ENCODE results near the gene DDX10. TPM values are rescaled to one million over a fixed set of nuclear protein-coding genes. Genes with fewer than 3 reads are reported as not detected.

DDX10 gene
- total RNA-seq, 2 donors from 2014 or later = 18.5 to 33.1 TPM

GRCh38 chr11:108679045-108679444 is 14.2 kb downstream of the DDX10 start:
- no peak for TF ChIP-seq POLR2AphosphoS5 (IDR thresholded peaks at IDR 0.05)
- TF ChIP-seq POLR2A (IDR thresholded peaks at IDR 0.05) = no peak
- no peak for TF ChIP-seq CTCF (IDR thresholded peaks at IDR 0.05)
- H3K27me3 ChIP-seq (replicated peaks; ENCODE audit: insufficient read depth) = no peaks in the 10 kb centered on the region
- no peak overlapping the region for H3K4me3 ChIP-seq
- intact Hi-C loops (cut with DNase I) = no loop called here
- no peaks in the 10 kb centered on the region for H3K36me3 ChIP-seq
- no peak overlapping the region for H3K27ac ChIP-seq
- no peaks in the 10 kb centered on the region for H3K4me1 ChIP-seq (replicated peaks)
- no peaks in the 10 kb centered on the region for H3K9me3 ChIP-seq
- WGBS = 83% methylated on average over 2 of the region's 2 CpGs
- DNase-seq (ENCODE audit: low spot score) = no peak

GRCh38 chr11:108680271-108680670 is 15.4 kb downstream of the DDX10 start:
- H3K36me3 ChIP-seq = no peaks in the 10 kb centered on the region
- intact Hi-C loops (cut with DNase I) = no loop called here
- no peaks in the 10 kb centered on the region for H3K27me3 ChIP-seq (replicated peaks; ENCODE audit: insufficient read depth)
- H3K4me1 ChIP-seq (replicated peaks) = no peaks in the 10 kb centered on the region
- TF ChIP-seq CTCF (IDR thresholded peaks at IDR 0.05) = no peak
- TF ChIP-seq POLR2A (IDR thresholded peaks at IDR 0.05) = no peak
- DNase-seq (ENCODE audit: low spot score) = no peak
- WGBS = 100% methylated on average over 1 of the region's 1 CpG
- no peaks in the 10 kb centered on the region for H3K9me3 ChIP-seq
- no peak overlapping the region for H3K27ac ChIP-seq
- H3K4me3 ChIP-seq = no peak overlapping the region

GRCh38 chr11:108685419-108686130 is 20.7 kb downstream of the DDX10 start:
- Histone ChIP-seq H3K36me3 (no peaks in the 10 kb centered on the region), H3K27ac (no peak overlapping the region), H3K4me3 (no peak overlapping the region), H3K4me1 (replicated peaks) (no peaks in the 10 kb centered on the region), H3K27me3 (replicated peaks; ENCODE audit: insufficient read depth) (no peaks in the 10 kb centered on the region), H3K9me3 (no peaks in the 10 kb centered on the region)
- WGBS = 100% methylated on average over 6 of the region's 7 CpGs
- no peak for DNase-seq (ENCODE audit: low spot score)
- intact Hi-C loops (cut with DNase I) = no loop called here
- TF ChIP-seq POLR2A (IDR thresholded peaks at IDR 0.05) = no peak
- no peak for TF ChIP-seq POLR2AphosphoS5 (IDR thresholded peaks at IDR 0.05)
- TF ChIP-seq CTCF (IDR thresholded peaks at IDR 0.05) = no peak

- H3K4me3 ChIP-seq = no peak overlapping the region
- peaks cover 7% of the 10 kb centered on the region for H3K4me1 ChIP-seq (replicated peaks)
- no peak overlapping the region for H3K27ac ChIP-seq
- no peaks in the 10 kb centered on the region for H3K36me3 ChIP-seq
- DNase-seq (ENCODE audit: low spot score) = no peak
- intact Hi-C loops (cut with DNase I) = no loop called here
- TF ChIP-seq CTCF (IDR thresholded peaks at IDR 0.05) (no peak), POLR2A (IDR thresholded peaks at IDR 0.05) (no peak), POLR2AphosphoS5 (IDR thresholded peaks at IDR 0.05) (no peak)
- 82% methylated on average over 2 of the region's 2 CpGs for WGBS
- no peaks in the 10 kb centered on the region for H3K27me3 ChIP-seq (replicated peaks; ENCODE audit: insufficient read depth)
- no peaks in the 10 kb centered on the region for H3K9me3 ChIP-seq
These were observed 29.0 kb downstream of the DDX10 start for GRCh38 chr11:108693852-108694251.

GRCh38 chr11:108694846-108695245 is 30.0 kb downstream of the DDX10 start:
- no peaks in the 10 kb centered on the region for H3K36me3 ChIP-seq
- DNase-seq (ENCODE audit: low spot score) = no peak
- H3K4me1 ChIP-seq (replicated peaks) = peaks cover 7% of the 10 kb centered on the region
- no peaks in the 10 kb centered on the region for H3K9me3 ChIP-seq
- 75% methylated on average over 1 of the region's 1 CpG for WGBS
- intact Hi-C loops (cut with DNase I) = loop anchor here (5.0 kb wide), 1 partner anchor 1242 kb away; no protein-coding TSS in a partner anchor
- H3K27ac ChIP-seq = no peak overlapping the region
- no peak for TF ChIP-seq POLR2AphosphoS5 (IDR thresholded peaks at IDR 0.05)
- no peak for TF ChIP-seq CTCF (IDR thresholded peaks at IDR 0.05)
- TF ChIP-seq POLR2A (IDR thresholded peaks at IDR 0.05) = no peak
- no peaks in the 10 kb centered on the region for H3K27me3 ChIP-seq (replicated peaks; ENCODE audit: insufficient read depth)
- no peak overlapping the region for H3K4me3 ChIP-seq
